AG09319 (cell line): ENCODE data around the gene ASS1.

ENCODE experiments used
- DNase-seq: peaks from one replicate; pipeline ENCODE4 v3.0.0-alpha.2; 2010; ENCODE audit warnings: low read depth; ENCODE audit errors: extremely low read depth
- CTCF ChIP-seq: IDR thresholded peaks from 2 replicates; pipeline ENCODE4 v1.5.1; 2011; ENCODE audit warnings: low read depth, mild to moderate bottlenecking, inconsistent platforms, low read length, moderate library complexity

ASS1 gene

GRCh38 chr9:130426467-130426773, 18.3 kb upstream of the ASS1 start:
- DNase-seq, result no peak
- TF ChIP-seq CTCF, result no peak

- DNase-seq, result no peak
- TF ChIP-seq CTCF, result no peak
Measured at GRCh38 chr9:130426883-130427282, 17.9 kb upstream of the ASS1 start.

- no peak for TF ChIP-seq CTCF
- DNase-seq, result no peak
Measured at GRCh38 chr9:130427326-130427725, 17.4 kb upstream of the ASS1 start.

DNA sequence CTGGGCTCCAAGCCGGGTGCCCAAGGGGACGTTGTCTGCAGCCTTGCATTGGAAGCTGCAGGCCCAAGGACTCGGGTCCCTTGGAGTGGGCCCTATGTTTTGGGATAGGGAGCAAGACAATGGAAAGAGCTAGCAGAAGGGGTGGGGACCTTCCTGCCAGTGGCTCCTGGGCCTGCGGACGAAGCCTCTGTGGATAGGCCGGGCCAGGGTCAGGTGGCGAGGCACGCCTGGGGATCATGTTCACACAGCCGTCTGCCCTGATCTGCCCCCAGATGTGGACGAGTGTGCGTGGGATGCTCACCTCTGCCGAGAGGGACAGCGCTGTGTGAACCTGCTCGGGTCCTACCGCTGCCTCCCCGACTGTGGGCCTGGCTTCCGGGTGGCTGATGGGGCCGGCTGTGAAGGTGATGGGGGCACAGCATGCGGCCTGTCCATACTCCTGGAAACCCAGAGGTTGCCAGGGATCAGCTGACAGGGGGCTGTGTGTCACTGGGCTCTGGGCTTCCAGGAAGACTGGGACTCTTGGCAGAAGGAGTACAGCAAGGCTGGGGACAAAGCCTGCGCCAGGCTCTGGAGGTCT, 16.6 kb upstream of the ASS1 start:
- DNase-seq, result no peak
- no peak for TF ChIP-seq CTCF

DNA sequence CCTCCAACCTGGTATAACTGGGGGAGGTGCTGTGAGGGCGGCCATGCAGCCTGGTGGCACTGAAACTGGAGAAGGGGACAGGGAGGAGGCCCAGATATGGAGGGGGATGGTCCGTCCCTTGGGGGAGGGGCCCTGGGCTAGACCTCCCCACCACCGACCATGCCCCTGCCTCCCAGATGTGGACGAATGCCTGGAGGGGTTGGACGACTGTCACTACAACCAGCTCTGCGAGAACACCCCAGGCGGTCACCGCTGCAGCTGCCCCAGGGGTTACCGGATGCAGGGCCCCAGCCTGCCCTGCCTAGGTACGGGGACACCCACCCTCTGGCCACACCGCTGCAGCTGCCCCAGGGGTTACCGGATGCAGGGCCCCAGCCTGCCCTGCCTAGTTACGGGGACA, 15.4 kb upstream of the ASS1 start:
- TF ChIP-seq CTCF, result no peak
- DNase-seq, result no peak

GRCh38 chr9:130429831-130430230, 14.9 kb upstream of the ASS1 start:
- no peak for TF ChIP-seq CTCF
- no peak for DNase-seq

DNA sequence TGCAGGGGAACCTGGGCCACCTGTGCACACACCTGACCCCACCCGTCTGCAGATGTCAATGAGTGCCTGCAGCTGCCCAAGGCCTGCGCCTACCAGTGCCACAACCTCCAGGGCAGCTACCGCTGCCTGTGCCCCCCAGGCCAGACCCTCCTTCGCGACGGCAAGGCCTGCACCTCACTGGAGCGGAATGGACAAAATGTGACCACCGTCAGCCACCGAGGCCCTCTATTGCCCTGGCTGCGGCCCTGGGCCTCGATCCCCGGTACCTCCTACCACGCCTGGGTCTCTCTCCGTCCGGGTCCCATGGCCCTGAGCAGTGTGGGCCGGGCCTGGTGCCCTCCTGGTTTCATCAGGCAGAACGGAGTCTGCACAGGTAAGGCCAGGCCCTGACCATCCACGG, 14.5 kb upstream of the ASS1 start:
- no peak for DNase-seq
- TF ChIP-seq CTCF, result no peak
